Activated CD4-positive, alpha-beta memory T cell treated with anti-CD3 and anti-CD28 coated beads, Interleukin-2, amount 10 ng/mL, durations not matched to agents 7 days and 5 days (primary cell): ENCODE data around the gene DBP. TPM values are rescaled to one million over a fixed set of nuclear protein-coding genes. Genes with fewer than 3 reads are reported as not detected.

ENCODE experiments used
- CTCF ChIA-PET: fragments of 350-600 bp; sonication (Branson Sonifier 250); formaldehyde crosslinking; loops from one replicate; lab custom pipeline; 2021; ENCODE audit warnings: antibody characterized with exemption, inconsistent platforms; lab: Charles Lee
- POLR2A ChIA-PET: fragments of 350-600 bp; sonication (Branson Sonifier 250); formaldehyde crosslinking; loops from one replicate; lab custom pipeline; 2021; ENCODE audit warnings: antibody characterized with exemption; lab: Charles Lee
- DNase-seq: peaks from one replicate; pipeline ENCODE4 v3.0.0-alpha.2; 2020
- H3K27ac Mint-ChIP-seq: one replicate; pipeline ENCODE4 v1.8.0; 2021; ENCODE audit warnings: mild to moderate bottlenecking, mixed read lengths
- H3K27me3 Mint-ChIP-seq: one replicate; pipeline ENCODE4 v1.8.0; 2021; ENCODE audit warnings: mixed read lengths
- H3K36me3 Mint-ChIP-seq: one replicate; pipeline ENCODE4 v1.8.0; 2021; ENCODE audit warnings: low read depth, mixed read lengths
- H3K4me1 Mint-ChIP-seq: one replicate; pipeline ENCODE4 v1.8.0; 2021; ENCODE audit warnings: mixed read lengths
- H3K4me3 Mint-ChIP-seq: one replicate; pipeline ENCODE4 v1.8.0; 2021; ENCODE audit warnings: mild to moderate bottlenecking, mixed read lengths
- H3K9me3 Mint-ChIP-seq: one replicate; pipeline ENCODE4 v1.8.0; 2021; ENCODE audit warnings: mixed read lengths
- total RNA-seq, 2 experiments: library from RNA; stranded (reverse); gene quantifications; one replicate each; pipeline ENCODE4 v1.2.3, GENCODE V29; 2021

Gene DBP
- total RNA-seq, 2 experiments from 2014 or later, result 18.7 to 19.1 TPM

DNA sequence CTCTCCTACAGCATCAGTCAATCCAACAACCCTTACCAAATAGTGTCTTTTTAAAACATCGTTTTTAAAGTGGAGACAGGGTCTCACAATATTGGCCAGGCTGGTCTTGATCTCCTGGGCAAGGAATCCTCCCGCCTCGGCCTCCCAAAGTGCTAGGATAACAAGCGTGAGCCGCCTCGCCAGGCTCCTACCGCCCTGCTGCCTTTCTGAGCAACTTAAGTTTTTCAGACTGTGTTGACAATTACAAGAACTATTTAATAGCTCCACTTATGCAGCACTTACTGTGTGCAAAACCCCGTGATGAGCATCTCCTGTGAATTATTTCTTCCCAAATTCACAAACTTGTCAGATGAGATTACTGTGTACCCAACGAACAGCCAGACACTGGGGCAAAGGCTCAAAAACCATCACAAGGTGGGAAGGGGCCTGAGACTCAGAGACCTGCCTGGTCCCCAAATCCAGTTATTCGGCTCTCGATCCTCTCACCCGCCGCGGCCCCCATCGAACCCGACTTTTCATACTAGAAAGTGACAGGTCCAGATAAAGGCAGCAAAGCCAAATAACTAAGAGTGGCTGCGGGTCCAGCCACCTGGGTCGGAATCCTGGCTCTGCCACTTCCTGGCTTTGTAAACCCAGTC lies 18.8 kb downstream of the DBP start:
- ChIA-PET POLR2A (interaction anchor here (0.7 to 4.7 kb wide), 13 partner anchors 9 to 363 kb away, joined by 3 to 51 read pairs (median 5); partner anchors contain the start of genes CA11, CARD8, DBP and SPACA4), CTCF (interaction anchor here (0.5 to 2.1 kb wide), 6 partner anchors 9 to 130 kb away, joined by 3 to 10 read pairs (median 4); no protein-coding TSS in a partner anchor)
- peak overlapping the region; percentile 96 for H3K4me3 Mint-ChIP-seq
- peaks cover 66% of the 10 kb centered on the region for H3K36me3 Mint-ChIP-seq
- H3K9me3 Mint-ChIP-seq, result no peaks in the 10 kb centered on the region
- H3K27ac Mint-ChIP-seq, result peak overlapping the region; percentile 97
- H3K4me1 Mint-ChIP-seq, result peaks cover 51% of the 10 kb centered on the region
- DNase-seq, result no peak
- H3K27me3 Mint-ChIP-seq, result no peaks in the 10 kb centered on the region

- Mint-ChIP-seq H3K27ac (peak overlapping the region; percentile 97), H3K36me3 (peaks cover 61% of the 10 kb centered on the region), H3K27me3 (no peaks in the 10 kb centered on the region), H3K4me1 (peaks cover 46% of the 10 kb centered on the region), H3K9me3 (no peaks in the 10 kb centered on the region), H3K4me3 (peak overlapping the region; percentile 96)
- ChIA-PET POLR2A (interaction anchor here (0.6 to 4.7 kb wide), 16 partner anchors 10 to 361 kb away, joined by 3 to 51 read pairs (median 4); partner anchors contain the start of genes CA11, CARD8, DBP and SPACA4), CTCF (interaction anchor here (1.2 to 2.1 kb wide), 4 partner anchors 9 to 28 kb away, joined by 3 to 10 read pairs (median 6); no protein-coding TSS in a partner anchor)
- DNase-seq, result no peak
Observed at GRCh38 chr19:48617146-48617937, 19.8 kb downstream of the DBP start.

GRCh38 chr19:48616491-48617056 lies 20.6 kb downstream of the DBP start:
- ChIA-PET POLR2A (interaction anchor here (0.6 to 4.7 kb wide), 14 partner anchors 9 to 361 kb away, joined by 3 to 51 read pairs (median 4); partner anchors contain the start of genes CARD8, DBP, SPACA4 and SYNGR4), CTCF (interaction anchor here (0.7 to 2.1 kb wide), 4 partner anchors 8 to 111 kb away, joined by 3 to 10 read pairs (median 6); no protein-coding TSS in a partner anchor)
- Mint-ChIP-seq H3K27ac (peak overlapping the region; percentile 97), H3K27me3 (no peaks in the 10 kb centered on the region), H3K9me3 (no peaks in the 10 kb centered on the region), H3K4me1 (peaks cover 42% of the 10 kb centered on the region), H3K4me3 (peak overlapping the region; percentile 96), H3K36me3 (peaks cover 57% of the 10 kb centered on the region)
- DNase-seq, result peak; percentile 20

DNA sequence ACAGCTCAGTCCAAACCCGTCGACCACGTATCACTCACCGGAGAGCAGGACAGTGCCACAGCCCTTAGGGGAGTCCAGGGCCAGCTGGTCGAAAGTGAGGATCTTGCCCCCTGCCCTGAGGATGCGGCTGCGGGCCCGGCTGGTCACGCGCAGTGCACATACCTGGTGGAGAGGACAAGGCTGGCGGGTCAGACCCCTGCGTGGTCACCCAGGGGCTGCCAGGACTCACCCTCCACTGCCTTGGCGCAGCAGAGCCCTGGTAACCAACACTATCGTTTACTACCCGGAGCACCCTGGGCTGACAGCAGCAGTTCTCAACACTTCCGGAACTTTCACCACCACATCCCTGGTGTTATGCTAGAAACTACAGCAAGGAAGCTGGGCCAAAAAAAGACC lies 21.1 kb downstream of the DBP start:
- peak overlapping the region; percentile 97 for H3K27ac Mint-ChIP-seq
- CTCF ChIA-PET, result interaction anchor here (0.7 to 2.1 kb wide), 4 partner anchors 7 to 110 kb away, joined by 3 to 10 read pairs (median 4); no protein-coding TSS in a partner anchor
- POLR2A ChIA-PET, result interaction anchor here (0.6 to 4.7 kb wide), 11 partner anchors 8 to 360 kb away, joined by 3 to 51 read pairs (median 3); partner anchors contain the start of genes CARD8, DBP, SPACA4 and SYNGR4
- H3K36me3 Mint-ChIP-seq, result peaks cover 54% of the 10 kb centered on the region
- peaks cover 40% of the 10 kb centered on the region for H3K4me1 Mint-ChIP-seq
- H3K9me3 Mint-ChIP-seq, result no peaks in the 10 kb centered on the region
- H3K27me3 Mint-ChIP-seq, result no peaks in the 10 kb centered on the region
- peak overlapping the region; percentile 96 for H3K4me3 Mint-ChIP-seq
- DNase-seq, result no peak

GRCh38 chr19:48615231-48616040 lies 21.7 kb downstream of the DBP start:
- Mint-ChIP-seq H3K27ac (peak overlapping the region; percentile 35), H3K27me3 (no peaks in the 10 kb centered on the region), H3K9me3 (no peaks in the 10 kb centered on the region), H3K36me3 (peaks cover 54% of the 10 kb centered on the region), H3K4me1 (peaks cover 40% of the 10 kb centered on the region), H3K4me3 (peak overlapping the region; percentile 24)
- CTCF ChIA-PET, result interaction anchor here (0.9 kb wide), 1 partner anchor 110 kb away, joined by 4 read pairs; no protein-coding TSS in a partner anchor
- DNase-seq, result no peak
- POLR2A ChIA-PET, result interaction anchor here (0.9 to 4.7 kb wide), 5 partner anchors 8 to 251 kb away, joined by 3 to 51 read pairs (median 4); partner anchors contain the start of genes SPACA4, SYNGR4 and TMEM143

GRCh38 chr19:48614436-48615230 lies 22.5 kb downstream of the DBP start, which contains the start of gene FAM83E:
TSS of gene FAM83E (minus strand) at chr19:48615076. CDS start at chr19:48613372, 1,704 bp downstream.
- CTCF ChIA-PET, result no interaction called here
- DNase-seq, result no peak
- Mint-ChIP-seq H3K36me3 (peaks cover 51% of the 10 kb centered on the region), H3K4me3 (peak within 1 kb of the TSS; percentile 24), H3K9me3 (no peaks in the 10 kb centered on the region), H3K27ac (peak within 1 kb of the TSS; percentile 97), H3K4me1 (peaks cover 32% of the 10 kb centered on the region), H3K27me3 (no peaks in the 10 kb centered on the region)
- POLR2A ChIA-PET, result interaction anchor here (0.7 to 1.7 kb wide), 4 partner anchors 9 to 258 kb away, joined by 3 to 7 read pairs (median 4); partner anchors contain the start of gene PPP1R15A

GRCh38 chr19:48613852-48614435 lies 23.2 kb downstream of the DBP start:
- CTCF ChIA-PET, result no interaction called here
- DNase-seq, result no peak
- Mint-ChIP-seq H3K27ac (peak overlapping the region; percentile 50), H3K4me3 (no peak overlapping the region), H3K4me1 (peaks cover 31% of the 10 kb centered on the region), H3K27me3 (no peaks in the 10 kb centered on the region), H3K36me3 (peaks cover 48% of the 10 kb centered on the region), H3K9me3 (no peaks in the 10 kb centered on the region)
- POLR2A ChIA-PET, result interaction anchor here (0.7 to 1.7 kb wide), 4 partner anchors 9 to 258 kb away, joined by 3 to 7 read pairs (median 4); partner anchors contain the start of gene PPP1R15A

DNA sequence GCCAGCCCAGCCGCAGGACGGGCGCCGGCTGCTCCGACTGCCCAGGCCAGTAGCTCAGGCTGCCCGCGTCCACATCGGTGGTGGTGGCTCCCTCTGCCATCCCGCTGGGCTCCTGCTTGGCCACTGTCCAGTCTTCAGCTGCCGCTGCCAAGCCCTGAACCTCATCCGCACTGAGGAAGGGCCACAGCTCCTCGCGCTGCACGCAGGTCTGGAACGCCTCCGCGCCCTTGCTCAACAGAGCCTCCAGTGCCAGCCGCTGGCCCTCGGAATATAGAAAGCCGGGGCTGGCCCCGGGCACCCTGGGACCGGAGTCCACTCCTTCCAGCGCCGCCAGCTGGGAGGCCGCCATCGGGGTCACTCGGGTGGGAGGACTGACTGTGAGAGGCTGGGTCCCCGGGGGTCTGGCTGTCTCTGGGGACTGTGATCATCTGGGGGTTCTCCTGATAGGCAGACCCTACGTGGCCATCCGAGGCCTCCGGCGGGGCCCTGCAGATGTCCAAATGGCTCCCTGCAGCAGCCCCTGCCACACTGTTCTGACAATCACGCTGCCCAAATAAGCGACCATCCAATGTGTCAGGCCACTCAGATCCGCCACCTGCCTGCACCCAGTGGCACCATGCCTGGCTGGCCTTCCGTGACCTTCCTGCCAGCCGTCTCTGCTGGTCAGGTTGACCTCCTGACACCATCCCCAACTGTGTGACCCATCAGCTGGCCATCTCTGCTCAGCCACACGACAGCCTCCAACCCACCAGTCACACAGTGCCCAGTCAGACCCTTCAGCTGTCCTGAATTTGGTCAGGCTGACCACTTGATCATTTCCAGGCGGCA lies 23.9 kb downstream of the DBP start:
- CTCF ChIA-PET, result no interaction called here
- no peaks in the 10 kb centered on the region for H3K9me3 Mint-ChIP-seq
- DNase-seq, result no peak
- peak overlapping the region; percentile 50 for H3K27ac Mint-ChIP-seq
- POLR2A ChIA-PET, result interaction anchor here (1.3 to 1.7 kb wide), 2 partner anchors 8 to 12 kb away, joined by 3 to 5 read pairs; no protein-coding TSS in a partner anchor
- peaks cover 33% of the 10 kb centered on the region for H3K4me1 Mint-ChIP-seq
- H3K27me3 Mint-ChIP-seq, result no peaks in the 10 kb centered on the region
- H3K4me3 Mint-ChIP-seq, result no peak overlapping the region
- H3K36me3 Mint-ChIP-seq, result peaks cover 41% of the 10 kb centered on the region

DNA sequence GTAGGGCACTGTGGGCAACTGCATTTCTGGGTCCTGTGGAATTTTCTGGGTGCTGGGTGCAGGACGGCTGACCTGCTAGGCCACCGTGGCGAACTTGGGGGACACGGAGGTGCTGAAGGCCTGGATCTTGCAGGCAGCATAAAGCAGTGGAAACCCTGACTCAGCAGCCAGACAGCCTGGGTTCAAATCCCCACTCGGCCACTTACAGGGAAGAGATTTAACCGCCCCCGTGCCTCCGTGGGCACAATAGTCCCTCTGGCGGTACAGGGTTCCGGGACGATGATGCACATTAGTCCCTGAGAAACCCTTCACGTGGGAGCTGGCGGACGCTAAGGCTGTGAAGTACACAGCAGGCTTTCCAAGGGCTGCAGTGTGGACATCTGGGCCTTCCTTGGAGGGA lies 25.3 kb downstream of the DBP start:
- Mint-ChIP-seq H3K4me3 (no peak overlapping the region), H3K9me3 (no peaks in the 10 kb centered on the region), H3K36me3 (peaks cover 27% of the 10 kb centered on the region), H3K27me3 (no peaks in the 10 kb centered on the region), H3K27ac (no peak overlapping the region), H3K4me1 (peaks cover 24% of the 10 kb centered on the region)
- ChIA-PET POLR2A (no interaction called here), CTCF (interaction anchor here (1.1 to 1.8 kb wide), 3 partner anchors 23 to 230 kb away, joined by 3 to 5 read pairs (median 3); no protein-coding TSS in a partner anchor)
- no peak for DNase-seq

GRCh38 chr19:48609571-48610108 lies 27.5 kb downstream of the DBP start:
- no peak for DNase-seq
- POLR2A ChIA-PET, result interaction anchor here (1.0 to 6.0 kb wide), 5 partner anchors 8 to 104 kb away, joined by 3 to 51 read pairs (median 4); partner anchors contain the start of genes RPL18 and SPHK2

More at GRCh38 chr19:48609571-48610108, 27.5 kb downstream of the DBP start:
- Mint-ChIP-seq H3K9me3 (no peaks in the 10 kb centered on the region), H3K36me3 (peaks cover 8% of the 10 kb centered on the region), H3K27ac (no peak overlapping the region), H3K4me1 (peaks cover 6% of the 10 kb centered on the region), H3K4me3 (no peak overlapping the region), H3K27me3 (no peaks in the 10 kb centered on the region)
- CTCF ChIA-PET, result interaction anchor here (1.1 to 3.0 kb wide), 9 partner anchors 9 to 218 kb away, joined by 3 to 41 read pairs (median 8); partner anchors contain the start of genes KDELR1, RPL18 and SPHK2
